ENCODE data around the gene TAS2R10. TPM values are rescaled to one million over a fixed set of nuclear protein-coding genes. Genes with fewer than 3 reads are reported as not detected.

The TAS2R10 gene
- total RNA-seq, 1 donor from 2014 or later: 0.35 TPM

GRCh38 chr12:10842862-10843261 lies 16.7 kb upstream of the TAS2R10 start:
- Histone ChIP-seq H3K36me3 (no peaks in the 10 kb centered on the region), H3K4me1 (no peaks in the 10 kb centered on the region), H3K9me3 (no peaks in the 10 kb centered on the region), H3K27ac (no peak overlapping the region), H3K4me3 (no peak overlapping the region), H3K27me3 (ENCODE audit: low read depth) (no peaks in the 10 kb centered on the region)
- DNase-seq (no peak), ATAC-seq (no peak)
- TF ChIP-seq, protein P1, sequence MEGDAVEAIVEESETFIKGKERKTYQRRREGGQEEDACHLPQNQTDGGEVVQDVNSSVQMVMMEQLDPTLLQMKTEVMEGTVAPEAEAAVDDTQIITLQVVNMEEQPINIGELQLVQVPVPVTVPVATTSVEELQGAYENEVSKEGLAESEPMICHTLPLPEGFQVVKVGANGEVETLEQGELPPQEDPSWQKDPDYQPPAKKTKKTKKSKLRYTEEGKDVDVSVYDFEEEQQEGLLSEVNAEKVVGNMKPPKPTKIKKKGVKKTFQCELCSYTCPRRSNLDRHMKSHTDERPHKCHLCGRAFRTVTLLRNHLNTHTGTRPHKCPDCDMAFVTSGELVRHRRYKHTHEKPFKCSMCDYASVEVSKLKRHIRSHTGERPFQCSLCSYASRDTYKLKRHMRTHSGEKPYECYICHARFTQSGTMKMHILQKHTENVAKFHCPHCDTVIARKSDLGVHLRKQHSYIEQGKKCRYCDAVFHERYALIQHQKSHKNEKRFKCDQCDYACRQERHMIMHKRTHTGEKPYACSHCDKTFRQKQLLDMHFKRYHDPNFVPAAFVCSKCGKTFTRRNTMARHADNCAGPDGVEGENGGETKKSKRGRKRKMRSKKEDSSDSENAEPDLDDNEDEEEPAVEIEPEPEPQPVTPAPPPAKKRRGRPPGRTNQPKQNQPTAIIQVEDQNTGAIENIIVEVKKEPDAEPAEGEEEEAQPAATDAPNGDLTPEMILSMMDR (IDR thresholded peaks at IDR 0.05): no peak
- intact Hi-C loops (cut with DNase I): no loop called here

DNA sequence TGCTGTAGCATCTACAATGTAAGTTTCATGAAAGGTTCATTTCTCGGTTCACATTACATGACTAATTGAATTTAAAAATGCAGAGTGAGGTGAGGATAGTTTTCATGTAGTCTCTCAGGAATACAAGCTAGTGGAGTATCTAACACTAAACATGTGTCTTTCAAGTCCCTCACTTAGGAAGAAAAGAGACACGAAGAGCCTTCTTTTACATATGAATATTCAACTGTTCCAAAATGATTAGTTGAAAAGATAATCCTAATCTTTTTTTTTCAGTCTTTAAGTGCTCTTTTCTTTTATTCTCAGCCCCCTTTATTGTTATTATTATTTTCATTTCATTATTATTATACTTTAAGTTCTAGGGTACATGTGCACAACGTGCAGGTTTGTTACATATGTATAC lies 12.3 kb upstream of the TAS2R10 start:
- DNase-seq (no peak), ATAC-seq (no peak)
- TF ChIP-seq, protein P1 (IDR thresholded peaks at IDR 0.05): no peak
- Histone ChIP-seq H3K4me3 (no peak overlapping the region), H3K36me3 (no peaks in the 10 kb centered on the region), H3K27ac (no peak overlapping the region), H3K9me3 (no peaks in the 10 kb centered on the region), H3K27me3 (ENCODE audit: low read depth) (no peaks in the 10 kb centered on the region), H3K4me1 (no peaks in the 10 kb centered on the region)
- intact Hi-C loops (cut with DNase I): no loop called here

- no peak for ATAC-seq
- Histone ChIP-seq H3K4me3 (no peak overlapping the region), H3K4me1 (no peaks in the 10 kb centered on the region), H3K9me3 (no peaks in the 10 kb centered on the region), H3K36me3 (no peaks in the 10 kb centered on the region), H3K27ac (no peak overlapping the region), H3K27me3 (ENCODE audit: low read depth) (no peaks in the 10 kb centered on the region)
- DNase-seq: no peak
- intact Hi-C loops (cut with DNase I): no loop called here
- TF ChIP-seq, protein P1 (IDR thresholded peaks at IDR 0.05): no peak
Observed at GRCh38 chr12:10829994-10830393, 3.8 kb upstream of the TAS2R10 start.

- ATAC-seq (no peak), DNase-seq (no peak)
- Histone ChIP-seq H3K4me3 (no peak overlapping the region), H3K27ac (no peak overlapping the region), H3K4me1 (no peaks in the 10 kb centered on the region), H3K9me3 (no peaks in the 10 kb centered on the region), H3K36me3 (no peaks in the 10 kb centered on the region), H3K27me3 (ENCODE audit: low read depth) (no peaks in the 10 kb centered on the region)
- TF ChIP-seq, protein P1 (IDR thresholded peaks at IDR 0.05): no peak
- intact Hi-C loops (cut with DNase I): no loop called here
Observed at GRCh38 chr12:10824957-10825356, 1.2 kb downstream of the TAS2R10 start.

GRCh38 chr12:10811883-10812536 lies 14.1 kb downstream of the TAS2R10 start:
- no peak overlapping the region for H3K27ac ChIP-seq
- no peak for ATAC-seq
- no peaks in the 10 kb centered on the region for H3K27me3 ChIP-seq (ENCODE audit: low read depth)
- no peaks in the 10 kb centered on the region for H3K9me3 ChIP-seq
- no peak overlapping the region for H3K4me3 ChIP-seq
- intact Hi-C loops (cut with DNase I): no loop called here
- DNase-seq: no peak
- H3K36me3 ChIP-seq: no peaks in the 10 kb centered on the region
- TF ChIP-seq, protein P1 (IDR thresholded peaks at IDR 0.05): no peak
- H3K4me1 ChIP-seq: no peaks in the 10 kb centered on the region
